ENCODE data around the gene TACC2. TPM values are rescaled to one million over a fixed set of nuclear protein-coding genes. Genes with fewer than 3 reads are reported as not detected.

TACC2 gene
- total RNA-seq, 1 experiment from 2014 or later = 89.0 TPM

DNA sequence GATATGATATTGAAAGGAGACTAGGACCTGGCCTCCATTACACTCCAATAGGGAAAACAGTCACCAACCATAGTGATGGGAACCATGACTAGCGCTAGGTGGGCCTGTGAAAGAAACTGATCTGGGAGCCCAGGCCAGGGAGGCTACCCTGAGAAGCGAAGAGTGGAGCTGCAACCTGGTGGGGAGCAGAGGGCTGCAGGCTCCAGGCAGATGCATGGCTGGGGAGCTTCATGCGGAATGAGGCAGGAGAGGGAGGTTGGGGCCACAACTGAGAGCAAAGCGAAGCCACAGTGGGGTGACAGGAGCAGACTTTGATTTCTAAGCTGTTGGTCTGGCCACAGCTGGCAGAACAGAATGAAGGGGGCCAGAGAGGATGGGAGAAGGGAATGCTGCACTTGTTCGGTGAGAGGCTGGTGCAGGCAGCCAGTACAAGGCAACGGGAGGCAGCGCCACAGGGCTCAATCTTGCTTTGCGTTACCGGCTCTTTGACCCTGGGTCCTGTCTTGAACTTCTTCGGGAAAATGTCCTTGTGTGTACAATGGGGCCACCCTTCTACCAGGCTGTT lies 88.4 kb downstream of the TACC2 start:
- Mint-ChIP-seq H3K4me3 (ENCODE audit: unreplicated experiment) (no peak overlapping the region), H3K4me1 (ENCODE audit: insufficient read depth, unreplicated experiment) (peaks cover 4% of the 10 kb centered on the region), H3K27ac (ENCODE audit: low read depth, unreplicated experiment) (no peak overlapping the region), H3K36me3 (ENCODE audit: insufficient read depth, unreplicated experiment) (no peaks in the 10 kb centered on the region), H3K9me3 (ENCODE audit: unreplicated experiment) (no peaks in the 10 kb centered on the region), H3K27me3 (ENCODE audit: insufficient read depth, unreplicated experiment) (no peaks in the 10 kb centered on the region)
- ChIA-PET CTCF (no interaction called here), POLR2A (no interaction called here)
- no peak for DNase-seq (ENCODE audit: unreplicated experiment)
- intact Hi-C loops (cut with micrococcal nuclease) = no loop called here
- TF ChIP-seq, protein P1, sequence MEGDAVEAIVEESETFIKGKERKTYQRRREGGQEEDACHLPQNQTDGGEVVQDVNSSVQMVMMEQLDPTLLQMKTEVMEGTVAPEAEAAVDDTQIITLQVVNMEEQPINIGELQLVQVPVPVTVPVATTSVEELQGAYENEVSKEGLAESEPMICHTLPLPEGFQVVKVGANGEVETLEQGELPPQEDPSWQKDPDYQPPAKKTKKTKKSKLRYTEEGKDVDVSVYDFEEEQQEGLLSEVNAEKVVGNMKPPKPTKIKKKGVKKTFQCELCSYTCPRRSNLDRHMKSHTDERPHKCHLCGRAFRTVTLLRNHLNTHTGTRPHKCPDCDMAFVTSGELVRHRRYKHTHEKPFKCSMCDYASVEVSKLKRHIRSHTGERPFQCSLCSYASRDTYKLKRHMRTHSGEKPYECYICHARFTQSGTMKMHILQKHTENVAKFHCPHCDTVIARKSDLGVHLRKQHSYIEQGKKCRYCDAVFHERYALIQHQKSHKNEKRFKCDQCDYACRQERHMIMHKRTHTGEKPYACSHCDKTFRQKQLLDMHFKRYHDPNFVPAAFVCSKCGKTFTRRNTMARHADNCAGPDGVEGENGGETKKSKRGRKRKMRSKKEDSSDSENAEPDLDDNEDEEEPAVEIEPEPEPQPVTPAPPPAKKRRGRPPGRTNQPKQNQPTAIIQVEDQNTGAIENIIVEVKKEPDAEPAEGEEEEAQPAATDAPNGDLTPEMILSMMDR (IDR thresholded peaks at IDR 0.05; ENCODE audit: unreplicated experiment) = no peak
- no TSS peak for BruUV-seq (replicated peaks)

DNA sequence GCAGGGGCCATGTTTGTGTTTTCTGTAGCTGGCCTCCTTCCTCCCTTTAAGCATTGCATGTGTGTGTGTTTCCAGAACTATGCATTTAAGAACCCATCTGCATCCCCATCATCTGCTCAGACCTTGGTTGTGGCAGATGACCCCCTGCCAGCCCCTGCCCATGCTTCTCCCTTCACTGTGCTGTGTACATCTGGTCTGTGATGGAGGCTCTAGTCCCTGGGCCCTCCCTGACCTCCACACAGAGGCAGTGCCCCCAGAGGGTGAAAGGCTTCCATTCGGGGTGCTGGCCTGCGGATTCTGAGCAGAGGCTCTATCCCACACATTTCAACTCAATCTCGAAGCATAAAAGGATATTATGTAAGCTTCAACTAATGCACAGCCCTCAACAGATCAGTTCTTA lies 89.4 kb downstream of the TACC2 start:
- ChIA-PET CTCF (no interaction called here), POLR2A (interaction anchor here (0.9 to 1.1 kb wide), 2 partner anchors 14 to 15 kb away, joined by 3 read pairs; no protein-coding TSS in a partner anchor)
- no TSS peak for BruUV-seq (replicated peaks)
- TF ChIP-seq, protein P1 (IDR thresholded peaks at IDR 0.05; ENCODE audit: unreplicated experiment) = no peak
- Mint-ChIP-seq H3K9me3 (ENCODE audit: unreplicated experiment) (no peaks in the 10 kb centered on the region), H3K27ac (ENCODE audit: low read depth, unreplicated experiment) (no peak overlapping the region), H3K27me3 (ENCODE audit: insufficient read depth, unreplicated experiment) (no peaks in the 10 kb centered on the region), H3K36me3 (ENCODE audit: insufficient read depth, unreplicated experiment) (no peaks in the 10 kb centered on the region), H3K4me1 (ENCODE audit: insufficient read depth, unreplicated experiment) (peaks cover 4% of the 10 kb centered on the region), H3K4me3 (ENCODE audit: unreplicated experiment) (no peak overlapping the region)
- intact Hi-C loops (cut with micrococcal nuclease) = no loop called here
- DNase-seq (ENCODE audit: unreplicated experiment) = no peak

DNA sequence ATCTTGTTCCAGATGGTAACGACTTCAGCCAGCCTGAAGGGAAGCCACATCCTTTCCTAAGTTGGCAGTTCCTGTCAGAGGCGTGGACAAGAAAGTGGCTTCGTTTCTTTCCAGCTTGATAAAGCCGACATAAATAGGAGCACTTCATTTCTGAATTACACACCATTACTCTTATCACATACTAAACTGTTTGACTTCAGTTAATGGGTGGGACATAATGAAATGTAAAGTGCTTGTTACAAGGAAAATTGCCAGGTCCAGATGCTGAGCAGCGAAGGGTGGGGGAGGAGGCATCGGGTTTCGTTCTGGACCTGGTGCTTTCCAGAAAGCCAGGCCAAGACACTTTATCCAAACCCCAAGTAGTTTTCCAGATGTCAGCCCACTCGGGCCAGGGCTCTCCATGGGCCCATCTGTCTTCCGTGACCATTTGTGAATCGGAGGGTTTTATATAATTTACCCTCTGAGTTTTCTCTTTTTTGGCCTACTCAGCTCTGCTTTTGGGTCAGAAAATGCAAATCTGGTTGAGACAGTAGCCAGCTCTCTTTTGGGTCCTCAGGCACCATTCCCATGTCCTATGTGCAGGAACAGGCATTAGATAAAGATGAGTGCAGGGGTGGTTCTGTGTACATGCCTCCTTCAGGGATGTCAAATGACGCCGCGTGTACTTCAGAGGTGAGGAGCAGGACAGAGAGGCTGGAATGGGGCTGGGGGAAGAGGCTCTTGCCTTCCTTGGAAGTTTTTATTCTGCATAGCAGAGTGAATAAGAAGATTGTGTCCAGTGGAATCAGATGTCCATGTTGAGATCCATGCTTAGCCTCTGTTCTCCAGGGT lies 90.2 kb downstream of the TACC2 start:
- no TSS peak for BruUV-seq (replicated peaks)
- H3K27me3 Mint-ChIP-seq (ENCODE audit: insufficient read depth, unreplicated experiment) = no peaks in the 10 kb centered on the region
- H3K4me3 Mint-ChIP-seq (ENCODE audit: unreplicated experiment) = no peak overlapping the region
- H3K36me3 Mint-ChIP-seq (ENCODE audit: insufficient read depth, unreplicated experiment) = no peaks in the 10 kb centered on the region
- POLR2A ChIA-PET = interaction anchor here (0.9 to 1.1 kb wide), 2 partner anchors 15 to 16 kb away, joined by 3 read pairs; no protein-coding TSS in a partner anchor
- no peak overlapping the region for H3K27ac Mint-ChIP-seq (ENCODE audit: low read depth, unreplicated experiment)
- no peaks in the 10 kb centered on the region for H3K9me3 Mint-ChIP-seq (ENCODE audit: unreplicated experiment)
- peaks cover 4% of the 10 kb centered on the region for H3K4me1 Mint-ChIP-seq (ENCODE audit: insufficient read depth, unreplicated experiment)
- no peak for DNase-seq (ENCODE audit: unreplicated experiment)
- TF ChIP-seq, protein P1 (IDR thresholded peaks at IDR 0.05; ENCODE audit: unreplicated experiment) = no peak
- CTCF ChIA-PET = interaction anchor here (0.8 kb wide), 1 partner anchor 104 kb away, joined by 3 read pairs; the partner anchor contains the start of gene NSMCE4A
- intact Hi-C loops (cut with micrococcal nuclease) = no loop called here

Data from MCF 10A (cell line).